ENCODE data around the gene TRAP1.

The TRAP1 gene

GRCh38 chr16:3728424-3729160 is 11.3 kb upstream of the TRAP1 start:
- H3K27ac ChIP-seq = no peak overlapping the region
- H3K4me3 ChIP-seq (ENCODE audit: low read depth in 1 of 2, low read length in 1 of 2) = no peak overlapping the region
- no peaks in the 10 kb centered on the region for H3K4me1 ChIP-seq (ENCODE audit: control insufficient read depth in 1 of 2, insufficient read depth in 1 of 2, low read depth in 1 of 2, low read length in 1 of 2)
- H3K36me3 ChIP-seq = peaks cover 79% of the 10 kb centered on the region
- no peaks in the 10 kb centered on the region for H3K9me3 ChIP-seq
- no peaks in the 10 kb centered on the region for H3K27me3 ChIP-seq
- TF ChIP-seq CTCF (IDR thresholded peaks at IDR 0.05) = no peak

- no peaks in the 10 kb centered on the region for H3K27me3 ChIP-seq
- peaks cover 72% of the 10 kb centered on the region for H3K36me3 ChIP-seq
- H3K9me3 ChIP-seq = no peaks in the 10 kb centered on the region
- no peak for TF ChIP-seq CTCF (IDR thresholded peaks at IDR 0.05)
- H3K4me3 ChIP-seq (ENCODE audit: low read depth in 1 of 2, low read length in 1 of 2) = no peak overlapping the region
- no peak overlapping the region for H3K27ac ChIP-seq
- H3K4me1 ChIP-seq (ENCODE audit: control insufficient read depth in 1 of 2, insufficient read depth in 1 of 2, low read depth in 1 of 2, low read length in 1 of 2) = no peaks in the 10 kb centered on the region
These were observed 10.6 kb upstream of the TRAP1 start for GRCh38 chr16:3727806-3728381.

GRCh38 chr16:3726021-3726687 is 8.8 kb upstream of the TRAP1 start:
- no peak for TF ChIP-seq CTCF (IDR thresholded peaks at IDR 0.05)
- H3K9me3 ChIP-seq = no peaks in the 10 kb centered on the region
- H3K27ac ChIP-seq = no peak overlapping the region
- H3K4me1 ChIP-seq (ENCODE audit: control insufficient read depth in 1 of 2, insufficient read depth in 1 of 2, low read depth in 1 of 2, low read length in 1 of 2) = no peaks in the 10 kb centered on the region
- H3K27me3 ChIP-seq = no peaks in the 10 kb centered on the region
- H3K36me3 ChIP-seq = peaks cover 54% of the 10 kb centered on the region
- no peak overlapping the region for H3K4me3 ChIP-seq (ENCODE audit: low read depth in 1 of 2, low read length in 1 of 2)

GRCh38 chr16:3725276-3725675 is 8.0 kb upstream of the TRAP1 start:
- no peak for TF ChIP-seq CTCF (IDR thresholded peaks at IDR 0.05)
- no peak overlapping the region for H3K4me3 ChIP-seq (ENCODE audit: low read depth in 1 of 2, low read length in 1 of 2)
- H3K36me3 ChIP-seq = peaks cover 45% of the 10 kb centered on the region
- H3K27me3 ChIP-seq = no peaks in the 10 kb centered on the region
- H3K4me1 ChIP-seq (ENCODE audit: control insufficient read depth in 1 of 2, insufficient read depth in 1 of 2, low read depth in 1 of 2, low read length in 1 of 2) = no peaks in the 10 kb centered on the region
- H3K27ac ChIP-seq = peak overlapping the region; percentile 16
- no peaks in the 10 kb centered on the region for H3K9me3 ChIP-seq

GRCh38 chr16:3722508-3722907 is 5.2 kb upstream of the TRAP1 start:
- H3K27me3 ChIP-seq = no peaks in the 10 kb centered on the region
- no peak for TF ChIP-seq CTCF (IDR thresholded peaks at IDR 0.05)
- peaks cover 6 to 8% of the 10 kb centered on the region in 2 experiments for H3K4me1 ChIP-seq (ENCODE audit: control insufficient read depth in 1 of 2, insufficient read depth in 1 of 2, low read depth in 1 of 2, low read length in 1 of 2)
- no peak overlapping the region for H3K27ac ChIP-seq
- H3K9me3 ChIP-seq = no peaks in the 10 kb centered on the region
- H3K4me3 ChIP-seq (ENCODE audit: low read depth in 1 of 2, low read length in 1 of 2) = no peak overlapping the region
- peaks cover 18% of the 10 kb centered on the region for H3K36me3 ChIP-seq

Measured in neutrophil (primary cell).